ENCODE data around the gene ZFP1.

ZFP1 gene

DNA sequence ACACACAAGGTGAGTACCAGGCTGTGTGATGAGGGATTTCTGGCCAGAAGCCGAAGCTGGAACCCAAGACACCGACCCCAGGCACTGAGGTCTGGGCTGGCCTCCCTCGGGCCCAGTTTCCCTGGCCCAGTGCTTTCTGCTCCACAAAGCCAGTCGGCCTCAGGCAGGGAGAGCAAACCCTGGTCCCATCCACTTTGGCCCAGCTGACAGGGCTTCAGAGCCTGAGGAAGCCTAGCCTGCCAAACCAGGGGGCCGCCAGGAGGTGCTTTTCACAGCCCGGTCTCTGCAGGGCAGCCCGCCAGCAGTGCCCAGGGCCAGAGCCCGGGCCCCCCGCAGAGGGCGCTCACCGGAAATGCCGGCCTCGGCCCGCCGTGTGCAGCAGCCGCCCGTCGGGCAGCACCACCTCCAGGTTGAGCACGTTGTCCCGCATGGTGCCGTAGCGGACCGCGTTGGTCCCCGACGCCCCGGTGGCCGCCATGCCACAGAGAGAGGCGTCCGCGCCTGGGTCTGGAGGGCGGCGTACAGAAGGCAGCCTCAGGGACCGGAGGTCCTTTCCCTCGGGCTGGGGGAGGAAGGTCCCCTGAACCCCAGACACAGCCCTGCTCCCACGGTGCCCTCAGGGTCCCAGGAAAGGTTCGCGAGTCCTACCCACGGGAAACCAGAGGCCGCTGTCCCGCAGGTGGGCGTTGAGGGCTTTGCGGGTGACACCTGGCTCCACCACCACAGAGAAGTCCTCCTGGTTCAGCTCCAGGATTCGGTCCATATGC, 34.0 kb upstream of the ZFP1 start:
- no peak for DNase-seq
- Histone ChIP-seq H3K79me2 (ENCODE audit: low read length) (no peaks in the 10 kb centered on the region), H3K9me2 (replicated peaks; ENCODE audit: insufficient read depth, low read length) (no peaks in the 10 kb centered on the region), H3F3A (ENCODE audit: insufficient read depth, low read length) (no peaks in the 10 kb centered on the region), H4K20me1 (ENCODE audit: insufficient read depth, low read length) (no peaks in the 10 kb centered on the region), H3K27me3 (replicated peaks; ENCODE audit: insufficient read depth, low read length) (no peaks in the 10 kb centered on the region), H3K27ac (ENCODE audit: low read length) (no peak overlapping the region), H3K4me2 (ENCODE audit: low read depth, low read length) (no peak overlapping the region), H3K4me1 (ENCODE audit: low read length) (no peaks in the 10 kb centered on the region), H3K9ac (ENCODE audit: low read length) (no peak overlapping the region), H3K4me3 (ENCODE audit: low read length) (no peak overlapping the region), H2AFZ (ENCODE audit: low read length) (no peak overlapping the region), H3K36me3 (replicated peaks; ENCODE audit: insufficient read depth, low read length) (no peaks in the 10 kb centered on the region), H3K9me3 (replicated peaks; ENCODE audit: insufficient read depth, low read length) (no peaks in the 10 kb centered on the region)
- TF ChIP-seq EZH2 (optimal IDR thresholded peaks at IDR 0.05; ENCODE audit: low read depth, low read length) (no peak), CTCF (IDR thresholded peaks at IDR 0.05; ENCODE audit: low read length) (no peak), EZH2phosphoT487 (IDR thresholded peaks at IDR 0.05; ENCODE audit: low read length) (no peak)

DNA sequence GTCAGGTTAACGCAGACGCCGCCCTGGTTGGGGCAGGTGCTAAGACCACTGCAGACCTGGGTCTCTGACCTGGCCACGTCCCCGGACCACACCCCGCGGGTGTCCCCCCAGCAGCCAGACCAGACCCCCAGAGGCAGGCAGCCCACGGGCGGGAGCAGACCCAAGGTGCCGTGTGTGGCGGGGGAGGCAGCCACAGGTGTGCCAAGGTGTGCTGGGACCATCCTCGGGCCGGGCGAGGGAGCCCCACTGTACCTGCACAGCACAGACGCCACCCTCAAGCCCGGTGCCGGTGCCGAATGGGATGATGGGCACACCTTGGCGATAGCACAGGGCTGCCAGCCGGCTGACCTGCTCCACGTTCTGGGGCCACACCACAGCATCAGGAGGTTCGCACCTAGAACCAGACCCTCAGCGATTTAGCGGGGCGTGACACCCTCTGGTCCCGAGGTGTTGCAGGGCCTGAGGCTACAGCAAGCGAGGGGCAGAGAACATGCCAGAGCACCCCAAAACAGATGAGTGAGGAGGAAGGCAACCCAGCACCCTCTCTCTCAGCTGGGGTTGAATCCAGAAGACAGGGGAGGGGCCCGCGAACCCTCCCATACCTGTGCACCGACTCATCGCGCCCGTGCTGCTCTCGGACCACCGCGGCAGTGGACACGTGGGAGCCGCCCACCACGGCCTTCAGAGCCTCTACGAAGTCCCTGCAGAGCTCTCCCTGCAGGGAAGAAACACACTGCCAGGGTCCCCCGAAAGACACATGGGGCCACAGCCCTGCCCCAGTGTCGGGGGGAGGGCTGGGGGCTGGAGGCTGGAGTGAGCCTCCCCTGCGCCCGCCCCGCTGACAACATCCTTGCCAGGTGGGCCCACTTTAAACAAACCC, 33.1 kb upstream of the ZFP1 start:
- Histone ChIP-seq H3K27ac (ENCODE audit: low read length) (no peak overlapping the region), H3K9me2 (replicated peaks; ENCODE audit: insufficient read depth, low read length) (no peaks in the 10 kb centered on the region), H3K36me3 (replicated peaks; ENCODE audit: insufficient read depth, low read length) (no peaks in the 10 kb centered on the region), H4K20me1 (ENCODE audit: insufficient read depth, low read length) (no peaks in the 10 kb centered on the region), H3K9me3 (replicated peaks; ENCODE audit: insufficient read depth, low read length) (no peaks in the 10 kb centered on the region), H3K4me3 (ENCODE audit: low read length) (no peak overlapping the region), H2AFZ (ENCODE audit: low read length) (no peak overlapping the region), H3K4me1 (ENCODE audit: low read length) (no peaks in the 10 kb centered on the region), H3K4me2 (ENCODE audit: low read depth, low read length) (no peak overlapping the region), H3F3A (ENCODE audit: insufficient read depth, low read length) (no peaks in the 10 kb centered on the region), H3K27me3 (replicated peaks; ENCODE audit: insufficient read depth, low read length) (no peaks in the 10 kb centered on the region), H3K9ac (ENCODE audit: low read length) (no peak overlapping the region), H3K79me2 (ENCODE audit: low read length) (no peaks in the 10 kb centered on the region)
- no peak for DNase-seq
- TF ChIP-seq EZH2phosphoT487 (IDR thresholded peaks at IDR 0.05; ENCODE audit: low read length) (no peak), EZH2 (optimal IDR thresholded peaks at IDR 0.05; ENCODE audit: low read depth, low read length) (no peak), CTCF (IDR thresholded peaks at IDR 0.05; ENCODE audit: low read length) (no peak)

DNA sequence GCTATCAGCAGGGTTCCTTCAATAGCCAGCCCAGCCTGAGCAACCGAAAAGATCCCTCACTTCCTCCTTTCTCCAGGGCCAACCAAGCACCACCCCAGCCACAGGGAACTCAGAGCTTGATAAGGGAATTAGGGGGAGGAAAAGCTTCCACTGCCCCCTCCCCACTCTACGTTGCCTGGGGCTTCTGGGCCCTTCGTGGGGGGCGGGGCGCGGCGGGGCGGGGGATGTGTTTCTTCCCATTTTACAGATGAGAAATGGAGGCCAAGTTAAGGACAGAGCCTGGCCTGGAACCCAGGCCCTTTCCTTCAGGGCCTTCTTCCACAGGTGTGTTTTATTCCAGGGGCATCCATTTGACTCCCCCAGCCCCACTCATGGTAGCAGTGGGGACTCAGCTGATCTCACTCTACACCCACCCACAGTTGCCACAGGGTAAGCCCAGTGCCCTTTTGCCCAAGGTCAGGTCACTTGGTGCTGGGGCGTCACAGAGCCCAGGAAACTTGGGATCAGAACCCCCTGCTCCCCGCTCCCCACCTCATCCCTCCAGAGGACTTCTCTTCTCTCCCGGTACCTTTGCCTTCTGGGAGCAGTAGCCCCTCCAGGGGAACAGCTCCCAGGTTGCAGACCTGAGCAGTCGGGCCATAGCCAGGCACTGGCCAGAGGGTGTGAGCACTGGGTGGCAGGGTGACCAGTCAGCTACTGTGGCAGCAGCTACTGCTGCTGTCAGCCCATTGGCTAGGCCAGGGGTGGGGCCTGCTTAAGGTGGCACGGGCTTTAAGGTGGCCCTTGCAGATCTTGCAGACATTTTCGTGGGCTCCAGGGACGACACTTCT, 32.0 kb upstream of the ZFP1 start, which contains the start of gene LDHD:
LDHD (minus strand) TSS at position 700 of the 830 bp plus-strand sequence; CDS start at position 640, 60 bp downstream.
- no peaks in the 10 kb centered on the region for H3K9me3 ChIP-seq (replicated peaks; ENCODE audit: insufficient read depth, low read length)
- no peaks in the 10 kb centered on the region for H3F3A ChIP-seq (ENCODE audit: insufficient read depth, low read length)
- H3K4me2 ChIP-seq (ENCODE audit: low read depth, low read length) = peak within 1 kb of the TSS; percentile 43; the same call in 1 of the 2 replicates
- no peak for TF ChIP-seq EZH2phosphoT487 (IDR thresholded peaks at IDR 0.05; ENCODE audit: low read length)
- TF ChIP-seq EZH2 (optimal IDR thresholded peaks at IDR 0.05; ENCODE audit: low read depth, low read length) = no peak
- TF ChIP-seq CTCF (IDR thresholded peaks at IDR 0.05; ENCODE audit: low read length) = no peak
- no peaks in the 10 kb centered on the region for H3K27me3 ChIP-seq (replicated peaks; ENCODE audit: insufficient read depth, low read length)
- no peak within 1 kb of the TSS for H3K9ac ChIP-seq (ENCODE audit: low read length)
- H2AFZ ChIP-seq (ENCODE audit: low read length) = peak within 1 kb of the TSS; percentile 78
- no peaks in the 10 kb centered on the region for H4K20me1 ChIP-seq (ENCODE audit: insufficient read depth, low read length)
- peak within 1 kb of the TSS; percentile 47 for H3K4me3 ChIP-seq (ENCODE audit: low read length)
- peak; percentile 36 for DNase-seq
- H3K9me2 ChIP-seq (replicated peaks; ENCODE audit: insufficient read depth, low read length) = no peaks in the 10 kb centered on the region
- H3K79me2 ChIP-seq (ENCODE audit: low read length) = no peaks in the 10 kb centered on the region
- H3K4me1 ChIP-seq (ENCODE audit: low read length) = no peaks in the 10 kb centered on the region
- no peaks in the 10 kb centered on the region for H3K36me3 ChIP-seq (replicated peaks; ENCODE audit: insufficient read depth, low read length)
- H3K27ac ChIP-seq (ENCODE audit: low read length) = no peak within 1 kb of the TSS

All from MM.1S (cell line).